ENCODE data around the gene TMEM255B.
"Not testable (repeated sequence)": the region's sequence is repeated elsewhere in the genome, so short reads cannot be mapped to it uniquely, and the experiment has no call there.

The TMEM255B gene

GRCh38 chr13:113750554-113751399 is 8.2 kb upstream of the TMEM255B start:
- DNase-seq: no peak

GRCh38 chr13:113751491-113751890 is 7.5 kb upstream of the TMEM255B start:
- no peak for DNase-seq

DNA sequence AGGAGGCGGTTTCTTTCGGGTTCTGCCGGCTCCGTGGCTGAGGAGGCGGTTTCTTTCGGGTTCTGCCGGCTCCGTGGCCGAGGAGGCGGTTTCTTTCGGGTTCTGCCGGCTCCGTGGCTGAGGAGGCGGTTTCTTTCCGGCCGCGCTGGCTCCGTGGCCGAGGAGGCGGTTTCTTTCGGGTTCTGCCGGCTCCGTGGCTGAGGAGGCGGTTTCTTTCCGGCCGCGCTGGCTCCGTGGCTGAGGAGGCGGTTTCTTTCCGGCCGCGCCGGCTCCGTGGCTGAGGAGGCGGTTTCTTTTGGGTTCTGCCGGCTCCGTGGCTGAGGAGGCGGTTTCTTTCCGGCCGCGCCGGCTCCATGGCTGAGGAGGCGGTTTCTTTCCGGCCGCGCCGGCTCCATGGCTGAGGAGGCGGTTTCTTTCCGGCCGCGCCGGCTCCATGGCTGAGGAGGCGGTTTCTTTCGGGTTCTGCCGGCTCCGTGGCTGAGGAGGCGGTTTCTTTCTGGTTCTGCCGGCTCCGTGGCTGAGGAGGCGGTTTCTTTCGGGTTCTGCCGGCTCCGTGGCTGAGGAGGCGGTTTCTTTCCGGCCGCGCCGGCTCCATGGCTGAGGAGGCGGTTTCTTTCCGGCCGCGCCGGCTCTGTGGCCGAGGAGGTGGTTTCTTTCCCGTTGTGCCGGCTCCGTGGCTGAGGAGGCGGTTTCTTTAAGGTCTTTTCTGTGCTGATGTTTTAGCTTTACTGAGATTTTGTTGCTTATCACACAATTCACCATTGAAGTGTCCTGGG is 6.6 kb upstream of the TMEM255B start:
- not testable (repeated sequence) for DNase-seq

DNA sequence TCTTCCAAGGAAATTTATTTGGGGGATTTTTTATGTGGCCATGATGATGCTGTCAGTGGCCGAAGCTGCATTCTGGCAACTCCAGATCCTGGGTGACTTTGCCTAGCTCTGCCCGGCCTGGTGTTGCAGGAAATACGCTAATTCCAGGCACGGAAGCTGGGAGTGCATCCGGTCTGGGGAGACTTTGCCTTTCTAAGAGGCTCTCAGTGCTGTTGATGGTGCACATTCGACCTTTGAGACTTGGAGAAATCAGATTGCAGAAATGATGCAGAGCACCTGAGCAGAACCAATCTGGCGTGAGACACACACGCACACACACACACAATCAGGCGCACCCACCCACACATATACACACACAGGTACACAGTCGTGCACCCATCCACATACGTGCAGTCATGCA is 5.9 kb upstream of the TMEM255B start:
- DNase-seq: no peak

DNA sequence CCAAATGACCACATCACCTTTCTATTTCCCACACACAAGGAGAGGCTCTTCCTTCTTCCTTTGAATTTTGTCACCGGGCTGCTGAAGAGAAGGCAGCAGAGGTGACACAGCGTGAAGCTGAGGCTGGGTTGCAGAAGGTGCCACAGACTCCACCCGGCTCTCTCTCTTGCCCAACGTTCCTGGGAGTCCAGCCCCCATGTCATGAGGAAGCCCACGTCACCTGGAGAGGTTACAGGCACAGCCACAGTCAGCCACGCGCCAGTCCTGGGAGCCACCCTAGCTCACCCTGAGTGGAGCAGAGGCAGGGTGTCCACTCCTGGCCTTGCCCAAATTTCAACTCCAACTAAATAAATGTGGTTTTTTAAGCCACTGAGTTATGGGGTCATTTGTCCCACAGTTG is 4.8 kb upstream of the TMEM255B start:
- DNase-seq: no peak

DNA sequence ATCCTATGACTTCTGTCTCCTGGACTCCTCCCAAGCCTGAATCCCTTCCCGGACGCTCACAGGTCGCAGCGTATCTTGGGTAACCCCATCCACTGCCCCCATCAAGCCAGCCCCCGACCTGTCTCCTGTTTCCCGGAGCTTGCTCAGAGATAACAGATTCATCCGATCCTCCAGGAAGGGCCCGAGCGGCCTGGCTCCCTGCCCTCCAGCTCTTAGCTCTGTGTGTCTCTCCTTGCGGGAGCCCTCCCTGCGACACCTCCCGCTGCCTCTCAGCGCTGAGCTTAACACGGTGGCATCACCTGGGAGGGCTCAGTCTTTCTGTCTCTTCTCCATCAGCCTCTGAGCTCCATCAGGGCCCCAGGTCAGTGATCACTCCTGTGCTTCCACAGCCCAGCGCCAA is 4.3 kb upstream of the TMEM255B start:
- no peak for DNase-seq

- DNase-seq: no peak
Measured at GRCh38 chr13:113756441-113757097, 2.5 kb upstream of the TMEM255B start.

DNA sequence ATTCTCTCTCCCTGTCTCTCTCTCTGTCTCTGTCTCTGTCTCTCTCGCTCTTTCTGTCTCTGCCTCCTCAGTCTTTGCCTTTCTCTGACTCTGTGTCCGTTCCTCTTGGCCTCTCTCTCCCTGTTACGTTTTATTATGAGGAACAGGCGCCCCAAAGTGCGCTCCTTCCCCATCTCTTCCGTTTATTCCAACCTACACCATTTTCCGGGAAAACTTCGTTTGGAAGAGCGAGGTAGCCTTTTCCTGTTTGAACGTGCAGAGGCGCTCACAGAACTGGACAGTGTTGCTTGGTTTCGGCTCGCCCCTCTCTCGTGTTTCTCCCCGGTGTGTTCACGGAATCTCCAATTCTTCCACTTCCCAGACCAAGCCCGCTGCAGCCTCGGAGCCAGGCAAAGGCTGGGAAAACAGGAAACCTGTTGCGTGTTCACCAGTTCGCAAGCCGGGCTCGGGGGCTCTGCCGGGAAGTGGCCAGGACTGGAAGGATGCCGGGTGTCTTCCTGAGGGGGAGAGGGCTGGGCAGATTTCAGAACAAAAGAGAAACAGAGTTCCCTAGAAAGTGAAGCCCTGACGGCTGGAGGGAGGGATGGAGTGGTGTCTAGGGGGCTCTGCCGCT is 605 bp downstream of the TMEM255B start:
- DNase-seq: no peak

- DNase-seq: no peak
Measured at GRCh38 chr13:113761136-113761535, 2.1 kb downstream of the TMEM255B start.

DNA sequence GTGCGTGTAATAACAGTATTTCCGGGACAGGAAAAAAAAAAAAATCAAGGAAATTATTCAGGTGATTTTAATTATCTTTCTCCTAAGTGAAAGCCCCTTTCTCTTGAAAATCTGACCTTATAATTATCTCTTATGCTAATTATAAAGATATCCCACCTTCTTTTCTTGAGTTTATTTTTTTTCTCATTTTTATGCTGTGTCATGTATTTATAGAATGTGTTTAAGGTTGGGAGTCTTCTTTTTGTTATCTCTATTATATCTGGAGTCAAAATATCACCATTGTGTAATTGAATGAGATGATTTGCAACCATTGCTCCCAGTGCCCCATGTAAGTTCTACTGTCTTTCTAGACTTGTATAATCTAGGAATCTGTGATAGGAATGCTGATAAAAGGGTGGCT is 3.0 kb downstream of the TMEM255B start:
- DNase-seq: no peak

DNA sequence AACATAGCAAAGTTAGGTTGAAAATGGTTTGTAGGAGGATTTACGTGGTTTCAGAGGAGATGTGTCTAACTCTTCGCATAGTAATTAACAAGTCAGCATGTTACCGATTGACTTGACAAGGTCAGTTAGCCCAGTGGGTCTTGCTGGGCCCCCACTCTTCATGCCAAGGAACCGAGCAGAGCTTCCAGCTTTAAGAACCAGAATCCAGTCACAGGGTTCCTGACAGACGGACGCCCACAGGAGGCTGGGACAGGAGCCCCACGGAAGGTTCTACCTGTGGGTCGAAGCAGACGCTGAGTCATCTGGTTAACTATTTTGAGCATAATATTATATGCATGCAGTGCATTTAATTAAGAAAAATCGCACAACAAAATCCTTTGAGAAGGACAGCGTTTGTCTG is 3.5 kb downstream of the TMEM255B start:
- no peak for DNase-seq

DNA sequence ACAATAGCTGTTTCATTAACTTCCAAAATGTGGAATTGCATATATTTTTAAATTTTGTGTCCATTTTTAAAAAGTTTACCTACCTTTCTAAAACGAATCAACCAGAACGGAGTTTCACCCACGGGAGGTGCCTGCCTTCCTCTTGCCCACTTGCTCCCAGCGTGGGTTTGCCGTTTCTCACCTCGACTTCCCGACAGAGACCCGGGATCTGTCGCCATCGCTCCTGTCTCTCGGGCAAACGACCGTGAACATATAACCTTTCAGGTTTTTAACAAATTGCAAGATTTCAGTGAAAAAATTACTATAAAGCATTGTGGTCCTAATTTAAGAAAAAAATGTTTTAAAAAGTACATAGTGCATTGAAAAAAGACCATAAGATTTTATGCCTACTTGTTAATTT is 4.2 kb downstream of the TMEM255B start:
- no peak for DNase-seq

- DNase-seq: no peak
Measured at GRCh38 chr13:113763961-113764792, 5.2 kb downstream of the TMEM255B start.

GRCh38 chr13:113764793-113765563 is 6.0 kb downstream of the TMEM255B start:
- no peak for DNase-seq

- no peak for DNase-seq
Measured at GRCh38 chr13:113765564-113765910, 6.5 kb downstream of the TMEM255B start.

DNA sequence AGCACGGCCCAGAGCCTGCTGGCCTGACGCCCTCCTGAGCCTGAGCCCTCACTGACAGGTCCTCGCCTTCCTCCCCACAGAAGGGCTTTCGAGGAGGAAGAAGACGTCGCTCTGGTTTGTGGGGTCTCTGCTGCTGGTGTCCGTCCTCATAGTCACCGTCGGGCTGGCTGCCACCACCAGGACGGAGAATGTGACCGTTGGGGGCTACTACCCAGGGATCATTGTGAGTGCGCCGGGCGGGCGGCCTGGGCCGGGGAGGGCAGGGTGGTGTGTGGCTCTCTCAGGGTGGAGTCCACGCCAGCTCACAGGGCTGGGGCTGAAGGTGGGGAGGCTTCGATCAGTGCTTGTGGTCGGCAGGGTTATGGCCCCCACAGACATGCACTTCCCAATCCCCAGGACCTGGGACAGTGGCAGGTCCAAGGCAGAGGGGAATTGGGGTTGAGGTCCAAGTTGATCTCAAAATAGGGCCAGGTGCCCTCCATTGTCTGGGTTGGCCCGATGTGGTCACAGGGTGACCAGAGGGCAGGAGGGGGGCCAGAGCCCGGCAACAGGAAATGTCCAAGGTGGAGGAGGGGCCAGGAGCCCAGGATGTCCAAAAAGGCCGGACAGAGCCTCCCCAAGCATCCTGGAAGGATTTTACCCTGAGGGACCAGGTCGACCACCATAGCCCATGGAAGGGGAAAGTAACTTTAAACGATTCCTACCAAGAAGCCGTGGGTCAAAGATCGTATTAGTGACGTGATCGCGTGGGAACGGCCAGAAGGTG is 7.2 kb downstream of the TMEM255B start:
- DNase-seq: no peak

DNA sequence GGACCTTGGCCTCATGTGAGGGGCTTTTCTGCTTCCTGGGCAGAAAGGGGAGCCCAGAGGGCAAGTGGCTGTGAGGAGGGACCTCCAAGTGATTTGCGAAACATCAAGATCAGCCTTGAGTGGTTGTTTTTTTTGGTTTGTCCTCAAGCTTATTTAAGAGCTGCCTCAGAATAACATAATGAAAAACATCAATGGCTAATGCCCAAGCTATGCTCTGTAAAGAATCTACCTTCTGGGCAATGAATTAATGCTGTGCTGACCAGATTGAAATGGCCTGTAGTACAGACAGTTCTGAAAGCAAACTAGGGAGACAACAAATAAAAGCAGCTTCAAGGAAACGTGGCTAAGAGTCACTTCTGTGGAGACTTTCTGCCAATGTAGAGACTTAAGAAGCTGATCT is 8.3 kb downstream of the TMEM255B start:
- DNase-seq: no peak

DNA sequence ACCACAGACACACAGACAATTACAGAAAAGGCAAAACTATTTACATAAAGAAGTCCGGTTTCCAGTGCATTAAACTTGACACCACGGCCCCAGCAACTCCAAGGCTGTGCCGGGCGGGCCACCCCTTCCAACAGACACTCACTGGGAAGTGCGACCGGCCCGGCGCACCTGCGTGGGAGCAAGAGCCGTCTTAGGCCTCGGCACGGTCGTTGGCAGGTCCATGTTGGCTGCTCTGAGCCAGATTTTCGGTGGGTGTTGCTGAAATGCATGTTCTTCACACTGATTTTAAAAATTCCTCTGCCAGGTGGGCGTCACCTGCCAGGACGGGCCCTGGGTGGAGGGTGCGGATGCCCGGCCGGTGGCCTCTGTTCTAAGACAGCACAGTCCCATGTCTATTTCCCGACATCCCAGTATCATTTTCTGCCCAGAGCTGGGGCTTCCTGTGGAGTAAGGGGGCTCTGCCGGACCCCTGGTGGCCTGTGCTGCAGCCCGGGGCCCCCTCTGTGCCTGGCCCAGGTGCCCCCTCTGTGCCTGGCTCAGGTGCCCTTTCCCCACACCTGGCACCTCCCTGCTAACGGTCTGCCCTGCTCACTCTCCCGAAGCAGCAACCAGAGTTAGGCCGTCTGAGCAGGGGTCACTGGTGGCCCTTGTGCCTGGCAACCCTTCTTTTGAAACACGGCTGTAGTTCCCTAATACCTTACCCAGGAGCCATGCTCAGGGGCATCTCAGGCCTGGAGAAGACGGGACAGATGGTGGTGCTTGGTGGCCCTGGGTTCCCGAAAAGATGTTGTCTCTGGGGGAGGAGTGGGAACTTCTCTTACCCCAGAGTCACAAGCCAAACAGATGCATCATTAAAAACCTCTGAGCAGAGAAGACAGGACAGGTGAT is 9.2 kb downstream of the TMEM255B start:
- DNase-seq: no peak

GRCh38 chr13:113769106-113769505 is 10.1 kb downstream of the TMEM255B start:
- DNase-seq: no peak

DNA sequence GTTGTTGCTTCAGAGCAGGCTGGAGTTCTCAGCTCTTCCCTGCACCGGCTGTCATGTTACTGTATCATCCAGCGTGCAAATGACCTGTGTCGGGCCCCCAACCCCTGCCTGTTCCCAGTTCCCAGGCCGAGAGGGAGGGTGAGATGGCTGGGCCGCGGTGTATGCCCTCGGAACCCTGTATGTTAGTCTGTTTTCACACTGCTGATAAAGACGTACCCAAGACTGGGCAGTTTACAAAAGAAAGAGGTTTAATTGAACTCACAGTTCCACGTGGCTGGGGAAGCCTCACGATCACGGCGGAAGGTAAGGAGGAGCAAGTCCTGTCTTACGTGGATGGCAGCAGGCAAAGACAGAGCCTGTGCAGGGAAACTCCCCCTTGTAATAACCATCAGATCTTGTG is 10.9 kb downstream of the TMEM255B start:
- no peak for DNase-seq

Measured in stimulated activated CD4-positive, alpha-beta T cell treated with anti-CD3 and anti-CD28 coated beads, Interleukin-12 subunit alpha, Interleukin-12 subunit beta, amount 100 ng/mL, for 4 hours (primary cell).